Putamen (tissue), 1 donor: Measurements from ENCODE around the gene CTNNA2.

Experiments used
- DNase-seq: peaks from one replicate; pipeline ENCODE4 v3.0.0-alpha.2; 2016; ENCODE audit warnings: low spot score

The CTNNA2 gene

GRCh38 chr2:79982445-79982844 is 469.6 kb downstream of the CTNNA2 start:
- peak; percentile 68 for DNase-seq

- no peak for DNase-seq
Measured at GRCh38 chr2:79984476-79984875, 471.6 kb downstream of the CTNNA2 start.

DNA sequence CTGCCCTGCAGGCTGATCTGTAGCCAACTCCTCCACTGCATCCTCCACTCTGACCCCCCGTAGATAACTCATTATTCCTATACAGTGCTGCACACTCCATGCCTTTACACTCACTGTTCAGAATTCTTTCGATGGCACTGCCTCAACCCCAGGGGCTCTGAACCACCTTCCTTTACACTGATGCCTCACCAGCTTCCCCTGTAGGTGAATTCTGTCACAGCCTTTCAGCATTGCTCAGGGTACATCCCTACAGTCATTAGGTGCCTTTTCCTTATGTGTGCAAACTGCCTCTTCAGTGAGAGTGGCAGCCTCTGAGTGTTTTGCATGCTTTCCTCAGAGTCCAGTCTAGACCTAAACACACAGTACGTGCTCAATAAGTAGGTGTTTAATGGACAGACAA is 472.3 kb downstream of the CTNNA2 start:
- DNase-seq = no peak

DNA sequence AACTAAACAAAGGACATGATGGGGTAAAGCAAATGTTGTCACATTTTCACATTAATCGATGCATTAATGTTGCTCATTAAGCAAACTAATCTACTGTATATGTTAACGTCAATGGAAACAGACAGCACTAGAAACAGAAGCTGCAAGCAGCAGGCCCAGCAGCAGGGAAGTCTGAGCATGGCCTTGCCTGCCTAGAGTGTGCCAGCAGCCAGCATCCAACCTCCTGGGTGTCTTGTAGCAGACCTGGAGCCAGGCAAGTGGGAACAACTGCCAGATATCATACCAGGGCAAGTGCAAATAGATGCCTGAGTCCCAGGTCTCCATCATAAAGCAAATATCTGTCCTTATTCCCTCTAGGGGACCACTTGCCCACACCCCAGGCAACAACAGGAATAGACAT is 472.7 kb downstream of the CTNNA2 start:
- DNase-seq = no peak

GRCh38 chr2:79993144-79993543 is 480.3 kb downstream of the CTNNA2 start:
- no peak for DNase-seq

- no peak for DNase-seq
Measured at GRCh38 chr2:79994161-79994560, 481.3 kb downstream of the CTNNA2 start.

DNA sequence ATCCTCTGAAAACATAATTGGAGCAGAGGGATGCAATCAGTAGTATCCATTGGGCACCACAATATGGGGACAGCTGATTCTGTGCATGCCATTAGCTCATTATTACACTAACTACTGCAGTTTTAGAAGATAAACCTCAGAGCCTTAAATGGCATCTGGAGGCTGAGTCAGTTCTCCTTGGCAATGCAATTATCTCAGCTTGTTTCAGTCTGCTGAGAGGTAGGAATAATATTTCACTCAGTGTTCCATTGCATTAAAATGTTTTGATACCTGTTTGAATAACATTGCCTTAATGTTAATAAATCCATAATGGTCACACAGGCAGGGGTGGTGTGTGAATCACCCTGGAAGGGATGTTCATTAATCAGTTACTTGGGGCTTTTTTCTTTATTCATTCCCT is 482.1 kb downstream of the CTNNA2 start:
- DNase-seq = no peak

- no peak for DNase-seq
Measured at GRCh38 chr2:79996709-79997108, 483.9 kb downstream of the CTNNA2 start.

GRCh38 chr2:80001701-80002101 is 488.9 kb downstream of the CTNNA2 start:
- no peak for DNase-seq

DNA sequence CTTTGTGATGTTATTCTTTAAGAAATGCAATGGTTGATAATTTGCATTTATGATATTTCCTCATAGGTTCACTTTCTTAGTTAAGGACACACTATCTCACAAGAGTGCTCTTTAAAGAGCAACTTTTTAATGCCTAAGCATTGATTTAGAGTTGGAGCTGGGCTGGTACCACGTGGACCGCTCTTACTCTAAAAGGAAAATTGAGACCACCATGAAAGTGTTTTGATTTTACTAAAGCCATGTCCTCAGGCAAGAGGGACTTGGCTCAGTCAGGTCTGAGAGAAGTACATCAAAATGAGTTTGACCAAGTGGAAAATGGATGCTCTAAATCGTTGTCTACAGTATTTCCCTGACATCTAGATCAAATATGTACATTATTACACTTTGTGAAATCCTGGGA is 489.3 kb downstream of the CTNNA2 start:
- DNase-seq = no peak

DNA sequence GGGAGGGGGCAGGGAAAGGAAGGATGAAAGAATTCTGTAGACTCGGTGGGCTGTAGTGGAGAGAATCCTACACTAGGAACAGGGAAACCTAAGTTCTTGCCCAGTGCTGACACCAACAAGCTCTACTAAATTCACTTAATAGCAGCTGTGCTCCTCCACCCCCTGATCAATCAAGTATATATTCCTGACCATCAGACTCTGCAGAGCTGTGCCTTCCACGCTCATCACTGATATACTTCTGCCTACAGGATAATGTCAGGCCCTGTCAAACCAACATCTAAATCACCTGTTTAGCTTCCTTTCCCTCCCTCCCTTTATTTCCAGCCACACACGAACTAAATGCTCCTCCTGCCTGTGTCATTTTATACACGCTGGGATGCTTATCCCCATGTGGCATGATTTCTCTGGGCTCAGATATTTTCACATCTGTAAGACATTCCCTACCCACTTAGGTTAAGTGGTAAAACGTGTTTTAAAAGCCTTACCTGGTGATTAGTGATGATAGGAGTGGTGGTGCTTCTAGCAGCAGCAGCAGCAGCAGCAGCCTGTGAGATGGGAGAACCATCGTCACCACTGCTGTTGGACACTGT is 489.8 kb downstream of the CTNNA2 start:
- DNase-seq = no peak

- DNase-seq = no peak
Measured at GRCh38 chr2:80007777-80008503, 495.1 kb downstream of the CTNNA2 start.

DNA sequence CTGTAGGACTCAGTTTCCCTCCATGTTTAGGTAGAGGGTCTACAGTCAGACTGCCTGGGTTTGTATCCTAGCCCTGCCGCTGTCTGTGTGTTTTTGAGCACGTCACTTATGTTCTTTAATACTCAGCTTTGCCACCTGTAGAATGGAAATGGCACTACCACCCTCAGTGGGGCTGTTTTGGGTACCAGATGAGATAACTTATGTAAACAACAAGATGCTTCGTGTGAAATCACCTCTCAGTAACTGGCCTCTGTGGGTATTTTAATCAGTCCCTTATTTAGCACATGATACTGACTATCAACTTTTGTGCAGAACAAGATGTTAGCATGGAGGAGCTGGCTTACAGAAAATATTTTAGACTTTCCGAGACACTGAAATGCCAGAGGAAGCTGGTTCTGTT is 495.7 kb downstream of the CTNNA2 start:
- DNase-seq = no peak

- DNase-seq = no peak
Measured at GRCh38 chr2:80009211-80009610, 496.4 kb downstream of the CTNNA2 start.

- no peak for DNase-seq
Measured at GRCh38 chr2:80012061-80012460, 499.2 kb downstream of the CTNNA2 start.

DNA sequence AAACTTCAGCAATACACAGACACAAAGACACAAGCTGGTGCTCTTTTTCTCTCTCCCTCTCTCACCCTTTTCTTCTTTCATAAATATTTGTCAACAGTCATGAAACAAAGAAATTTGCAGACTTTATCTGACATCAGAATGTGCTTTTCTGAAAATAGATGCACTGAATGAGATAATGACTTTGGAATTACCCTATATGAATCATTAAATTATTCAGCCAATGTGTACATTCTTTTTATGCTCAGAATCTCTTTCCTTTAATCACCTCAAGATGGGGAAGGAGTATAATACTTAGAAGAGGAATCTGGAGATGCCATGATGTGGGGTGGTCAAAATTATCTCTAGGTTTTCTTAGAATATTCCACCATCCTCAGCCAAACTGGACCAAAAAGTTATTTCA is 501.8 kb downstream of the CTNNA2 start:
- no peak for DNase-seq

GRCh38 chr2:80016171-80016570 is 503.3 kb downstream of the CTNNA2 start:
- no peak for DNase-seq

GRCh38 chr2:80019571-80020460 is 507.0 kb downstream of the CTNNA2 start:
- DNase-seq = no peak

GRCh38 chr2:80022018-80022417 is 509.2 kb downstream of the CTNNA2 start:
- DNase-seq = no peak

- no peak for DNase-seq
Measured at GRCh38 chr2:80026040-80026729, 513.3 kb downstream of the CTNNA2 start.

- no peak for DNase-seq
Measured at GRCh38 chr2:80028051-80028450, 515.2 kb downstream of the CTNNA2 start.

GRCh38 chr2:80028584-80028983 is 515.7 kb downstream of the CTNNA2 start:
- DNase-seq = no peak
